Parathyroid adenoma (tissue), 2 donors: Measurements from ENCODE around the gene PKMYT1.

ENCODE experiments used
- H2AFZ ChIP-seq: fragments of 300-600 bp; sonication (generic); one replicate; pipeline ENCODE4 v1.7.0; 2017; ENCODE audit warnings: antibody characterized with exemption, mild to moderate bottlenecking
- H3K27ac ChIP-seq: fragments of 300-600 bp; sonication (generic); one replicate; pipeline ENCODE4 v1.7.0; 2017
- H3K27me3 ChIP-seq: fragments of 300-600 bp; sonication (generic); one replicate; pipeline ENCODE4 v1.7.0; 2017; ENCODE audit warnings: low read length; ENCODE audit not compliant: control insufficient read depth, insufficient read depth
- H3K36me3 ChIP-seq: fragments of 300-600 bp; sonication (generic); one replicate; pipeline ENCODE4 v1.7.0; 2017; ENCODE audit warnings: low read length; ENCODE audit not compliant: control insufficient read depth, insufficient read depth
- H3K4me1 ChIP-seq: fragments of 300-600 bp; sonication (generic); one replicate; pipeline ENCODE4 v1.7.0; 2017; ENCODE audit warnings: control low read depth
- H3K4me2 ChIP-seq: fragments of 300-600 bp; sonication (generic); one replicate; pipeline ENCODE4 v1.7.0; 2017; ENCODE audit warnings: low read length
- H3K4me3 ChIP-seq: fragments of 300-600 bp; sonication (generic); one replicate; pipeline ENCODE4 v1.7.0; 2017; ENCODE audit warnings: low read depth, low read length
- H3K79me2 ChIP-seq: fragments of 300-600 bp; sonication (generic); one replicate; pipeline ENCODE4 v1.7.0; 2017; ENCODE audit warnings: control low read depth
- H3K9ac ChIP-seq: fragments of 300-600 bp; sonication (generic); one replicate; pipeline ENCODE4 v1.7.0; 2017; ENCODE audit warnings: mild to moderate bottlenecking
- H3K9me3 ChIP-seq: fragments of 300-600 bp; sonication (generic); one replicate; pipeline ENCODE4 v1.7.0; 2017; ENCODE audit warnings: low read length; ENCODE audit not compliant: control insufficient read depth
- TF ChIP-seq, protein P1 (sequence below): fragments of 300-600 bp; sonication (generic); IDR thresholded peaks from one replicate; pipeline ENCODE4 v1.7.0; 2017; ENCODE audit warnings: antibody characterized with exemption, mild to moderate bottlenecking
- donor health status: primary hyperparathyroidism.

The PKMYT1 gene

DNA sequence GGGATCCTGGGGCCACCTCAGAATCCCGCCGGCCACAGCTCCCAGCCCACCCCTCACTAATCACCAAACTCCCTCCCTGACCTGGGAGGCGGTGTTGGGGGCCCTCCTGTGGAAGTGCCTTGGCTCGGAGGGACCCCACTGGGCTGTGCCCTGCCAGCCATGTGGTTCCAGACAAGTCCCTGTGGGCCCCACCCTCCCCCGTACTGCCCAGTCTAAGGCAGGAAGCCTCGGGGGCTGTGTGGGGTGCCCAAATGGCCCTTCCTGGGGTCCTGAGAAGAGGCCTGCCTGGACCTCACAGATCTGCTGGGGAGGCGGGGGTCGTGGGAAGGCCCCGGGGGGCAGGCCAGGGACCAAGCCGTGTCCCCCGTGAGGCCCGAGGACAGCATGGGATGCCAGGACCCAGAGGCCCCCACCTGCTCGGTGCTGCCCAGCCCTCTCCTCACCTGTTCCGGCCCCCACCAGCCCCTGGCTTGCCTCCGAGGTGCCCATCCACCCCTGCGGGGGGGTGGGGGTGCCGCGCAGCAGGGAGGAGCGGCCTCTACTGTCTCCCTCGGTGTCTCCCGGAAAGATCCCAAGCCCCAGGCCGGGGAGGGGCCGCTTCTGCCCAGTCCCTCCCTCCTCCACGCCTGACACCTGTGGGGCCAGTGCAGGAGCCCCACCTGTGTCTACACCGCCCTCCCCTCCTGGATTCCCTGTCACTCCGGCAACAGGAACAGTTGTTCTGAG lies 25.4 kb downstream of the PKMYT1 start:
- TF ChIP-seq, protein P1, sequence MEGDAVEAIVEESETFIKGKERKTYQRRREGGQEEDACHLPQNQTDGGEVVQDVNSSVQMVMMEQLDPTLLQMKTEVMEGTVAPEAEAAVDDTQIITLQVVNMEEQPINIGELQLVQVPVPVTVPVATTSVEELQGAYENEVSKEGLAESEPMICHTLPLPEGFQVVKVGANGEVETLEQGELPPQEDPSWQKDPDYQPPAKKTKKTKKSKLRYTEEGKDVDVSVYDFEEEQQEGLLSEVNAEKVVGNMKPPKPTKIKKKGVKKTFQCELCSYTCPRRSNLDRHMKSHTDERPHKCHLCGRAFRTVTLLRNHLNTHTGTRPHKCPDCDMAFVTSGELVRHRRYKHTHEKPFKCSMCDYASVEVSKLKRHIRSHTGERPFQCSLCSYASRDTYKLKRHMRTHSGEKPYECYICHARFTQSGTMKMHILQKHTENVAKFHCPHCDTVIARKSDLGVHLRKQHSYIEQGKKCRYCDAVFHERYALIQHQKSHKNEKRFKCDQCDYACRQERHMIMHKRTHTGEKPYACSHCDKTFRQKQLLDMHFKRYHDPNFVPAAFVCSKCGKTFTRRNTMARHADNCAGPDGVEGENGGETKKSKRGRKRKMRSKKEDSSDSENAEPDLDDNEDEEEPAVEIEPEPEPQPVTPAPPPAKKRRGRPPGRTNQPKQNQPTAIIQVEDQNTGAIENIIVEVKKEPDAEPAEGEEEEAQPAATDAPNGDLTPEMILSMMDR, result no peak
- no peaks in the 10 kb centered on the region for H3K27me3 ChIP-seq

DNA sequence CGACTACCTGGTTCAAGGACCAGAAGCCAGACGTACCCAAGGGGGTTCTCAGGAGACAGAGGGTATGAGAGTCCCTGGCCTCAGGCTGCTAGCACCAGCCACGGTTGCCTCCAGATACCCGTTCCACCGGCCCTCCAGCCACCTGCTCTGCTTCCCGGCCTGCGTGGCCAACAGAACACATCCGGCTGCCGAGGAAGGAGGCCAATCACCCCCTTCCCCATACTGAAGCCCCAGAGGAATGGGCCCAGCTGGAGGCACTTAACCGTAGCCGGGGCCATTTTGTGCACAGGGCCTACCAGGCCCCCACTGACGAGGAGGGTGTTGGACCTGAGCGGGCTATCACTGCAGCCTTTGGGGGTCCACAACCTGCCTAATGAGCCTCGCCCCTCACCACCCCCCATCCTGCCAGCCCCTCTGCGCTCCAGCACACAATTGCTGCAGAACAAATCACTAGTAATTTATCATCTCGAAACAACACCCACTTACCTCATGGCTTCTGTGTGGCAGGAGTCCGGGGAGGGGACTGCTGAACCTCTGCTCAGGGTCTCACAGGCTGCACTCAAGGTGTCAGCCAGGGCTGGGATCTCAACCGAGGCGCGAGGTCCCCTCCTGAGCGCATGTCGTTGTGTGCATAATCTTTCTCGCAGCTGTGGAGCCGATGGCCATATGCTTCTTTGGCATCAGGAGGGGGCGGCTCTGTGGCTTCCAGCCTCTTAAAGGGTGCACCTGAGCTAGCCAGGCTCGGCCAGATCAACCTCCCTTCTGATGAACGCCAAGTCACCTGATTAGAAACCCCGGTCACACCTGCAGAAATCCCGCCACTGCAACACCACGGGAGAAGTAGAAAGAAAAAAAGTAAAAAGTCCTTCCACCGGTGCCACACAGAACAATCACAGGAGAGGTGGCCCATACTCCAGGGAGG lies 26.3 kb downstream of the PKMYT1 start:
- no peak overlapping the region for H2AFZ ChIP-seq
- TF ChIP-seq, protein P1, result no peak
- no peak overlapping the region for H3K9ac ChIP-seq
- H3K4me1 ChIP-seq, result peaks cover 3% of the 10 kb centered on the region
- no peaks in the 10 kb centered on the region for H3K27me3 ChIP-seq
- no peaks in the 10 kb centered on the region for H3K9me3 ChIP-seq
- H3K79me2 ChIP-seq, result no peaks in the 10 kb centered on the region
- H3K27ac ChIP-seq, result no peak overlapping the region
- H3K4me3 ChIP-seq, result no peak overlapping the region
- no peak overlapping the region for H3K4me2 ChIP-seq
- H3K36me3 ChIP-seq, result no peaks in the 10 kb centered on the region

More for the DNA sequence above, 25.4 kb downstream of the PKMYT1 start:
- H3K4me3 ChIP-seq, result no peak overlapping the region
- no peaks in the 10 kb centered on the region for H3K36me3 ChIP-seq
- no peak overlapping the region for H3K9ac ChIP-seq
- H3K27ac ChIP-seq, result no peak overlapping the region
- H3K79me2 ChIP-seq, result no peaks in the 10 kb centered on the region
- H3K4me1 ChIP-seq, result peaks cover 3% of the 10 kb centered on the region
- no peaks in the 10 kb centered on the region for H3K9me3 ChIP-seq
- no peak overlapping the region for H2AFZ ChIP-seq
- no peak overlapping the region for H3K4me2 ChIP-seq

DNA sequence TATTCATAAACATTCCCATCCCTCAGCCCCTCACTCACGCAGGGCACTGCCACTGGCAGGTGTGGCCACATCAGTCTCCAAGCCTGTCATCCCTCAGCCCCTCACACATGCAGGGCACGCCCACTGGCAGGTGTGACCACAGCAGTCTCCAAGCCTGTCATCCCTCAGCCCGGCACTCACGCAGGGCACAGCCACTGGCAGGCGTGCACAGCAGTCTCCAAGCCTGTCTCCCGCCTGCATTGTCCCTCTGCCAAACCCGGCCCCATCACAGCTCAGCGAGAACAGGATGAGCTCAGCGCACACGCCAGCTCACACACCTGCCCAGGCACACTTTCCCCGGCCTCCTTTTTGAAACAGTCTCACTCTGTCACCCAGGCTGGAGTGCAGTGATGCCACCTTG lies 27.6 kb downstream of the PKMYT1 start:
- H3K4me1 ChIP-seq, result peaks cover 3% of the 10 kb centered on the region
- H3K9me3 ChIP-seq, result no peaks in the 10 kb centered on the region
- H3K27ac ChIP-seq, result no peak overlapping the region
- H3K4me3 ChIP-seq, result no peak overlapping the region
- no peak overlapping the region for H3K4me2 ChIP-seq
- H2AFZ ChIP-seq, result no peak overlapping the region
- no peaks in the 10 kb centered on the region for H3K27me3 ChIP-seq
- TF ChIP-seq, protein P1, result no peak
- no peaks in the 10 kb centered on the region for H3K79me2 ChIP-seq
- no peak overlapping the region for H3K9ac ChIP-seq
- H3K36me3 ChIP-seq, result no peaks in the 10 kb centered on the region

DNA sequence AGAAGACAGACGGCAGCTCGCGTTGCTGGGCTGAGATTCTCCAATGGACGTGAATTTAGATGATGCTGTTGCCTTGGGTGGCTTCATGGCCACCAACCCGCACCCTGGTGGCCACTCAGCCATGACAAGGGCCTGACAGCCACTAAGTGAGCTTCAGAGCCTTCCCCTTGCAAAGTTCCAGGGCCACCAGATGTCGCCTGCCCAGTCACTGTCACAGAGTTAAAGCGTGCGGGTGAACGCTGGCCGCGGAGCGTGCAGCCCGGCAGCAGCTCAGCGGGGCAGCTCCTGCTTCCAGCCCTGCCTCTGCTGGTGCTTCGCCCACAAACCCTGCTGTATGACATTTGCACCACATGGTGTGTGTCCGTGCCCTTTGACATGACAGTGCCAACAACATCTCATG lies 29.5 kb downstream of the PKMYT1 start:
- Histone ChIP-seq H3K79me2 (no peaks in the 10 kb centered on the region), H3K27ac (no peak overlapping the region), H3K9me3 (no peaks in the 10 kb centered on the region), H3K4me3 (no peak overlapping the region), H3K27me3 (no peaks in the 10 kb centered on the region), H3K4me1 (peaks cover 3% of the 10 kb centered on the region), H3K9ac (no peak overlapping the region), H3K36me3 (no peaks in the 10 kb centered on the region), H3K4me2 (no peak overlapping the region), H2AFZ (no peak overlapping the region)
- TF ChIP-seq, protein P1, result no peak
